Measurements from ENCODE around the gene FARSA.

DNA sequence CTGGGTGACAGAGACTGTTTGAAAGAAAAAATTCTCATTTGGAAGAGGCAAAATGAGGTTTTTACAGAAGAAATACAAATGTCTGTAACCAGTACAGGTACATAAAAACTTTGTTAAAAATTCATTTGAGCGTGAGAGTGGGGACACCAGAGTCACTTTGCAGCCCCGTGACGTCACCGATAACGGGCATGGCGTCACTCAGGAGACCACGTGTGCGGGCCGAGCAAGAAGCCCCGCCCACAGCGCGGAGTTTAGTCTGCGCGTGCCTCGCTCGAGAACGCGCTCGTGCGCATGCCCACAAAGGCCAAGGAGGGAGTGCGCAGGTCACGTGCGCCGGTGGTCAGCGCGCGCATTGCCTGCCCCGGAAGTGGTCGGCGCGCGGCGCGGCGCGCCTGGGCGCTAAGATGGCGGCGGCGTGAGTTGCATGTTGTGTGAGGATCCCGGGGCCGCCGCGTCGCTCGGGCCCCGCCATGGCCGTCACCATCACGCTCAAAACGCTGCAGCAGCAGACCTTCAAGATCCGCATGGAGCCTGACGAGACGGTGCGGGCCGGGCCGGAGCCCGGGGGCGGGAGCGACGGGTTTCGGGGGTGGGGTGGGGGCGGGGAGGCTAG lies 12.1 kb upstream of the FARSA start, which contains the start of gene RAD23A:
- TF ChIP-seq, protein P1, sequence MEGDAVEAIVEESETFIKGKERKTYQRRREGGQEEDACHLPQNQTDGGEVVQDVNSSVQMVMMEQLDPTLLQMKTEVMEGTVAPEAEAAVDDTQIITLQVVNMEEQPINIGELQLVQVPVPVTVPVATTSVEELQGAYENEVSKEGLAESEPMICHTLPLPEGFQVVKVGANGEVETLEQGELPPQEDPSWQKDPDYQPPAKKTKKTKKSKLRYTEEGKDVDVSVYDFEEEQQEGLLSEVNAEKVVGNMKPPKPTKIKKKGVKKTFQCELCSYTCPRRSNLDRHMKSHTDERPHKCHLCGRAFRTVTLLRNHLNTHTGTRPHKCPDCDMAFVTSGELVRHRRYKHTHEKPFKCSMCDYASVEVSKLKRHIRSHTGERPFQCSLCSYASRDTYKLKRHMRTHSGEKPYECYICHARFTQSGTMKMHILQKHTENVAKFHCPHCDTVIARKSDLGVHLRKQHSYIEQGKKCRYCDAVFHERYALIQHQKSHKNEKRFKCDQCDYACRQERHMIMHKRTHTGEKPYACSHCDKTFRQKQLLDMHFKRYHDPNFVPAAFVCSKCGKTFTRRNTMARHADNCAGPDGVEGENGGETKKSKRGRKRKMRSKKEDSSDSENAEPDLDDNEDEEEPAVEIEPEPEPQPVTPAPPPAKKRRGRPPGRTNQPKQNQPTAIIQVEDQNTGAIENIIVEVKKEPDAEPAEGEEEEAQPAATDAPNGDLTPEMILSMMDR (IDR thresholded peaks at IDR 0.05): peak in 2 of 4 experiments; percentile 38 to 42
- TF ChIP-seq POLR2A (IDR thresholded peaks at IDR 0.05) (peak; percentile 89), POLR2AphosphoS5 (IDR thresholded peaks at IDR 0.05) (peak; percentile 99)

Data from prostate gland (tissue), 2 donors.